Spleen (tissue), 11 donors: ENCODE results near the gene MAN1B1. TPM values are rescaled to one million over a fixed set of nuclear protein-coding genes. Genes with fewer than 3 reads are reported as not detected.

ENCODE experiments used
- DNase-seq: peaks from one replicate; pipeline ENCODE4 v3.0.0-alpha.2; 2020
- H3K27ac ChIP-seq, 8 donors: fragments of 200-600 bp; sonication (generic) in 7 of 8; 1 replicate in 4 of 8; 2 replicates in 4 of 8; pipeline versions ENCODE4 v1.5.0 to v1.8.0; 2016 to 2021; ENCODE audit warnings: inconsistent platforms in 4 of 8, mild to moderate bottlenecking in 4 of 8, moderate library complexity in 1 of 8
- H3K27me3 ChIP-seq, 7 donors: fragments of 200-600 bp; sonication (generic) in 6 of 7; replicated peaks in 1 of 7; 1 replicate in 4 of 7; 2 replicates in 3 of 7; pipeline versions ENCODE4 v1.5.0 to v1.8.0; 2016 to 2021; ENCODE audit warnings: inconsistent platforms in 3 of 7, mild to moderate bottlenecking in 1 of 7
- H3K36me3 ChIP-seq, 6 donors: fragments of 200-600 bp; sonication (generic) in 5 of 6; 1 replicate in 4 of 6; 2 replicates in 2 of 6; pipeline versions ENCODE4 v1.5.0 to v1.8.0; 2016 to 2021; ENCODE audit warnings: inconsistent platforms in 2 of 6
- H3K4me1 ChIP-seq, 6 donors: fragments of 200-600 bp; sonication (generic) in 5 of 6; 1 replicate in 3 of 6; 2 replicates in 3 of 6; pipeline versions ENCODE4 v1.5.0 to v1.8.0; 2016 to 2021; ENCODE audit warnings: inconsistent platforms in 3 of 6
- H3K4me3 ChIP-seq, 8 donors: fragments of 200-600 bp; sonication (generic) in 7 of 8; 1 replicate in 4 of 8; 2 replicates in 4 of 8; pipeline versions ENCODE4 v1.5.0 to v1.8.0; 2016 to 2021; ENCODE audit warnings: inconsistent platforms in 4 of 8, mild to moderate bottlenecking in 4 of 8, moderate library complexity in 2 of 8
- H3K9me3 ChIP-seq, 8 donors: fragments of 200-600 bp; sonication (generic) in 7 of 8; 1 replicate in 4 of 8; 2 replicates in 4 of 8; pipeline versions ENCODE4 v1.5.0 to v1.8.0; 2016 to 2021; ENCODE audit warnings: inconsistent platforms in 4 of 8
- CTCF ChIP-seq, 11 experiments: fragments of 200-600 bp in 7 of 11; fragments of 450-650 bp in 4 of 11; sonication (generic) in 4 of 11; IDR thresholded peaks in 8 of 11; conservative IDR thresholded peaks in 3 of 11; 1 replicate in 7 of 11; 2 replicates in 4 of 11; pipeline versions ENCODE4 v1.4.0 to v1.8.0; 2016 to 2021; ENCODE audit warnings: antibody characterized with exemption in 11 of 11, inconsistent platforms in 4 of 11, mild to moderate bottlenecking in 1 of 11
- POLR2A ChIP-seq, 3 donors: fragments of 450-650 bp; IDR thresholded peaks; one replicate each; pipeline ENCODE4 v1.5.1; 2017; ENCODE audit warnings: antibody characterized with exemption in 3 of 3, mild to moderate bottlenecking in 1 of 3
- POLR2AphosphoS5 ChIP-seq, 3 donors: sonication (generic); formaldehyde crosslinking; IDR thresholded peaks; one replicate each; pipeline ENCODE4 v1.5.1; 2017; ENCODE audit warnings: antibody characterized with exemption in 3 of 3
- WGBS, 5 donors: extraction: QIAGEN DNeasy Blood & Tissue Kit in 3 of 5; methylation state at CpG; one replicate each; pipeline versions ENCODE4 v1.1.5 to v1.1.7; 2013 to 2018; 5-methylcytosine and 5-hydroxymethylcytosine counted together
- intact Hi-C: fragments of 100-400 bp; cut with DNase I; formaldehyde crosslinking; loops from one replicate; pipeline ENCODE4 v1.15.0; 2023; ENCODE audit warnings: low total_unique reads
- polyA plus RNA-seq, 3 donors: library from polyadenylated mRNA; stranded (reverse); fragments of 200-250 nt; gene quantifications; one replicate each; pipeline ENCODE4 v1.2.1, GENCODE V29; 2013
- total RNA-seq, 7 donors: library from RNA; depleted of rRNA in 3 of 7; stranded (reverse); fragments of >200 nt in 3 of 7; fragmentation: NEBNext Ultra II Directional in 4 of 7; extraction: Animal tissue kit (Norgen Biotek cat#: 25700) in 4 of 7; gene quantifications; one replicate each; pipeline versions ENCODE4 v1.1.0 to v1.2.1, GENCODE V29; 2016 to 2021
- donor health status: healthy with polysubstance abuse.
- donor health status: DM: no; HTN: no; CAD: no; lungs with moderate emphysema.
- donor health status: DM: no; HTN: no; CAD: no.
- donor health status: Bipolar disorder and iron deficiency.
- donor health status: healthy.
- donor health status: DM: no; HTN: no; CAD: no.
- donor health status: DM: yes; HTN: yes; CAD: no.

The MAN1B1 gene
- total and polyA plus RNA-seq, 10 donors, result 43.2 to 112 (median 52.8) TPM

- Histone ChIP-seq H3K27me3 (peaks cover 0 to 64% (median 33%) of the 10 kb centered on the region in 7 donors), H3K4me3 (no peak overlapping the region), H3K36me3 (no peaks in the 10 kb centered on the region), H3K27ac (no peak overlapping the region), H3K4me1 (no peaks in the 10 kb centered on the region), H3K9me3 (peaks cover 0 to 10% (median 0%) of the 10 kb centered on the region in 8 donors)
- no peak for DNase-seq
- 28 to 41% (median 35%) methylated on average over 9 to 24 of the region's 24 CpGs for WGBS, 5 donors
- intact Hi-C loops, result no loop called here
- TF ChIP-seq POLR2A (IDR thresholded peaks at IDR 0.05) (no peak), CTCF (IDR thresholded peaks at IDR 0.05 in 8 of 11, conservative IDR thresholded peaks at IDR 0.05 in 3 of 11) (no peak), POLR2AphosphoS5 (IDR thresholded peaks at IDR 0.05) (no peak)
These were observed 61.0 kb downstream of the MAN1B1 start for GRCh38 chr9:137147793-137148160.

GRCh38 chr9:137148242-137148641, 61.5 kb downstream of the MAN1B1 start:
- Histone ChIP-seq H3K27ac (no peak overlapping the region), H3K36me3 (no peaks in the 10 kb centered on the region), H3K27me3 (peaks cover 0 to 59% (median 28%) of the 10 kb centered on the region in 7 donors), H3K4me3 (no peak overlapping the region), H3K9me3 (peaks cover 0 to 10% (median 0%) of the 10 kb centered on the region in 8 donors), H3K4me1 (no peaks in the 10 kb centered on the region)
- WGBS, 5 donors, result 73 to 81% (median 76%) methylated on average over 6 to 27 of the region's 27 CpGs
- intact Hi-C loops, result no loop called here
- TF ChIP-seq POLR2A (IDR thresholded peaks at IDR 0.05) (no peak), CTCF (IDR thresholded peaks at IDR 0.05 in 8 of 11, conservative IDR thresholded peaks at IDR 0.05 in 3 of 11) (no peak), POLR2AphosphoS5 (IDR thresholded peaks at IDR 0.05) (no peak)
- no peak for DNase-seq

- Histone ChIP-seq H3K9me3 (peaks cover 0 to 10% (median 0%) of the 10 kb centered on the region in 8 donors), H3K27ac (no peak overlapping the region), H3K4me1 (no peaks in the 10 kb centered on the region), H3K4me3 (no peak overlapping the region), H3K36me3 (no peaks in the 10 kb centered on the region), H3K27me3 (peaks cover 0 to 55% (median 24%) of the 10 kb centered on the region in 7 donors)
- WGBS, 5 donors, result 82 to 89% (median 86%) methylated on average over 17 to 19 of the region's 19 CpGs
- DNase-seq, result no peak
- TF ChIP-seq POLR2A (IDR thresholded peaks at IDR 0.05) (no peak), POLR2AphosphoS5 (IDR thresholded peaks at IDR 0.05) (no peak), CTCF (IDR thresholded peaks at IDR 0.05 in 8 of 11, conservative IDR thresholded peaks at IDR 0.05 in 3 of 11) (no peak)
- intact Hi-C loops, result no loop called here
These were observed 61.9 kb downstream of the MAN1B1 start for GRCh38 chr9:137148661-137149060.

- DNase-seq, result no peak
- Histone ChIP-seq H3K27me3 (peaks cover 0 to 48% (median 18%) of the 10 kb centered on the region in 7 donors), H3K9me3 (peaks cover 0 to 10% (median 0%) of the 10 kb centered on the region in 8 donors), H3K27ac (no peak overlapping the region), H3K36me3 (no peaks in the 10 kb centered on the region), H3K4me1 (no peaks in the 10 kb centered on the region), H3K4me3 (no peak overlapping the region)
- no peak for TF ChIP-seq POLR2AphosphoS5 (IDR thresholded peaks at IDR 0.05)
- TF ChIP-seq CTCF (IDR thresholded peaks at IDR 0.05 in 8 of 11, conservative IDR thresholded peaks at IDR 0.05 in 3 of 11), result no peak
- no peak for TF ChIP-seq POLR2A (IDR thresholded peaks at IDR 0.05)
- 68 to 92% (median 81%) methylated on average over 5 of the region's 5 CpGs for WGBS, 5 donors
- intact Hi-C loops, result no loop called here
These were observed 62.6 kb downstream of the MAN1B1 start for GRCh38 chr9:137149363-137149762.
